ENCODE measurements around the gene RPS15A.
"Not testable (repeated sequence)": the region's sequence is repeated elsewhere in the genome, so short reads cannot be mapped to it uniquely, and the experiment has no call there.

RPS15A gene

GRCh38 chr16:18742870-18743269 lies 47.3 kb downstream of the RPS15A start:
- not testable (repeated sequence) for DNase-seq (ENCODE audit: low spot score)

- DNase-seq (ENCODE audit: low spot score) = not testable (repeated sequence)
These were observed 50.1 kb downstream of the RPS15A start for GRCh38 chr16:18740027-18740426.

GRCh38 chr16:18738768-18739167 lies 51.4 kb downstream of the RPS15A start:
- DNase-seq (ENCODE audit: low spot score) = not testable (repeated sequence)

- not testable (repeated sequence) for DNase-seq (ENCODE audit: low spot score)
These were observed 55.9 kb downstream of the RPS15A start for GRCh38 chr16:18734279-18734678.

All from globus pallidus (tissue), 1 donor.